ENCODE results near the gene SPP1.

Gene SPP1

GRCh38 chr4:87932718-87933141, 42.8 kb upstream of the SPP1 start:
- Histone ChIP-seq H3K9me2 (replicated peaks; ENCODE audit: control insufficient read depth, low read length) (no peaks in the 10 kb centered on the region; the same call in 1 of the 2 replicates), H3K4me1 (ENCODE audit: control insufficient read depth, low read length) (no peaks in the 10 kb centered on the region), H3F3A (ENCODE audit: control insufficient read depth, insufficient read depth) (no peaks in the 10 kb centered on the region), H4K20me1 (ENCODE audit: control insufficient read depth, insufficient read depth, low read depth, low read length) (no peaks in the 10 kb centered on the region), H3K9me3 (ENCODE audit: control insufficient read depth, insufficient read depth, low read length) (peaks cover 4% of the 10 kb centered on the region; the same call in 1 of the 2 replicates), H3K27me3 (ENCODE audit: control insufficient read depth, low read length) (no peaks in the 10 kb centered on the region), H3K4me3 (ENCODE audit: low read length) (no peak overlapping the region), H3K27ac (ENCODE audit: low read depth, low read length) (no peak overlapping the region), H3K36me3 (ENCODE audit: control insufficient read depth, low read length) (no peaks in the 10 kb centered on the region), H3K4me2 (ENCODE audit: low read length) (no peak overlapping the region), H3K79me2 (ENCODE audit: control insufficient read depth, low read length) (no peaks in the 10 kb centered on the region)
- TF ChIP-seq EZH2phosphoT487 (IDR thresholded peaks at IDR 0.05; ENCODE audit: borderline replicate concordance, low read length): no peak
- TF ChIP-seq CTCF (IDR thresholded peaks at IDR 0.05; ENCODE audit: low read depth, low read length, poor library complexity, severe bottlenecking): no peak

GRCh38 chr4:87933337-87933736, 42.2 kb upstream of the SPP1 start:
- Histone ChIP-seq H3K4me3 (ENCODE audit: low read length) (no peak overlapping the region), H3K4me2 (ENCODE audit: low read length) (no peak overlapping the region), H3K9me2 (replicated peaks; ENCODE audit: control insufficient read depth, low read length) (no peaks in the 10 kb centered on the region; the same call in 1 of the 2 replicates), H3K79me2 (ENCODE audit: control insufficient read depth, low read length) (no peaks in the 10 kb centered on the region), H3K4me1 (ENCODE audit: control insufficient read depth, low read length) (no peaks in the 10 kb centered on the region), H3K27ac (ENCODE audit: low read depth, low read length) (no peak overlapping the region), H3K9me3 (ENCODE audit: control insufficient read depth, insufficient read depth, low read length) (peaks cover 4% of the 10 kb centered on the region; the same call in 1 of the 2 replicates), H3K36me3 (ENCODE audit: control insufficient read depth, low read length) (no peaks in the 10 kb centered on the region), H3K27me3 (ENCODE audit: control insufficient read depth, low read length) (no peaks in the 10 kb centered on the region), H3F3A (ENCODE audit: control insufficient read depth, insufficient read depth) (no peaks in the 10 kb centered on the region), H4K20me1 (ENCODE audit: control insufficient read depth, insufficient read depth, low read depth, low read length) (no peaks in the 10 kb centered on the region)
- no peak for TF ChIP-seq EZH2phosphoT487 (IDR thresholded peaks at IDR 0.05; ENCODE audit: borderline replicate concordance, low read length)
- no peak for TF ChIP-seq CTCF (IDR thresholded peaks at IDR 0.05; ENCODE audit: low read depth, low read length, poor library complexity, severe bottlenecking)

GRCh38 chr4:87934157-87934704, 41.3 kb upstream of the SPP1 start:
- no peak for TF ChIP-seq CTCF (IDR thresholded peaks at IDR 0.05; ENCODE audit: low read depth, low read length, poor library complexity, severe bottlenecking)
- no peak for TF ChIP-seq EZH2phosphoT487 (IDR thresholded peaks at IDR 0.05; ENCODE audit: borderline replicate concordance, low read length)
- no peak overlapping the region for H3K27ac ChIP-seq (ENCODE audit: low read depth, low read length)
- H3K9me2 ChIP-seq (replicated peaks; ENCODE audit: control insufficient read depth, low read length): no peaks in the 10 kb centered on the region
- no peak overlapping the region for H3K4me2 ChIP-seq (ENCODE audit: low read length)
- H3K9me3 ChIP-seq (ENCODE audit: control insufficient read depth, insufficient read depth, low read length): peaks cover 4% of the 10 kb centered on the region; the same call in 1 of the 2 replicates
- no peaks in the 10 kb centered on the region for H3K79me2 ChIP-seq (ENCODE audit: control insufficient read depth, low read length)
- no peaks in the 10 kb centered on the region for H3K36me3 ChIP-seq (ENCODE audit: control insufficient read depth, low read length)
- H3K4me3 ChIP-seq (ENCODE audit: low read length): no peak overlapping the region
- no peaks in the 10 kb centered on the region for H3F3A ChIP-seq (ENCODE audit: control insufficient read depth, insufficient read depth)
- no peaks in the 10 kb centered on the region for H3K4me1 ChIP-seq (ENCODE audit: control insufficient read depth, low read length)
- H4K20me1 ChIP-seq (ENCODE audit: control insufficient read depth, insufficient read depth, low read depth, low read length): no peaks in the 10 kb centered on the region
- no peaks in the 10 kb centered on the region for H3K27me3 ChIP-seq (ENCODE audit: control insufficient read depth, low read length)
